GM12874 (cell line): ENCODE data around the gene BBS9.

Experiments
- TF ChIP-seq, protein P1 (sequence below): IDR thresholded peaks from 2 replicates; pipeline ENCODE4 v1.5.1; 2011; ENCODE audit warnings: low read depth, mild to moderate bottlenecking, control low read depth, low read length, moderate library complexity; ENCODE audit not compliant: insufficient read depth

Gene BBS9

DNA sequence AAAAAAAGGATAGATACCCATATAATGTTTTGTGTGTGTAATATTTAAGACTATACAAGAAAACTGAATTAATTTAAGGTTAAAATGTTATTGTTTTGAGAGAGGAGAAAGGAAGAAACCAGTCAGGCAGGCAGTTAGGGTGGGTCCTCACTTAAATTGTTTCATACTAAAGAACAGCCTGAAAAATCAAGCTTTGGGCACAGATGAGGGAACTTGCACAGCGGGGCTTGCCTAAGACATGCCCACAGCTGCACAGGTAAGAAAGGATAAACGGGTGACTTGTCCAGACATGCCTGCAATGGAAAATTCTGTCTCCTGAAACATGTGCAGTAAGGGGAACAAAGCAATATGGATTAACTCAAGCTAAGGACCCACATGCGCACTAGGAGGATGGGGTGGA lies 158.4 kb downstream of the BBS9 start:
- TF ChIP-seq, protein P1, sequence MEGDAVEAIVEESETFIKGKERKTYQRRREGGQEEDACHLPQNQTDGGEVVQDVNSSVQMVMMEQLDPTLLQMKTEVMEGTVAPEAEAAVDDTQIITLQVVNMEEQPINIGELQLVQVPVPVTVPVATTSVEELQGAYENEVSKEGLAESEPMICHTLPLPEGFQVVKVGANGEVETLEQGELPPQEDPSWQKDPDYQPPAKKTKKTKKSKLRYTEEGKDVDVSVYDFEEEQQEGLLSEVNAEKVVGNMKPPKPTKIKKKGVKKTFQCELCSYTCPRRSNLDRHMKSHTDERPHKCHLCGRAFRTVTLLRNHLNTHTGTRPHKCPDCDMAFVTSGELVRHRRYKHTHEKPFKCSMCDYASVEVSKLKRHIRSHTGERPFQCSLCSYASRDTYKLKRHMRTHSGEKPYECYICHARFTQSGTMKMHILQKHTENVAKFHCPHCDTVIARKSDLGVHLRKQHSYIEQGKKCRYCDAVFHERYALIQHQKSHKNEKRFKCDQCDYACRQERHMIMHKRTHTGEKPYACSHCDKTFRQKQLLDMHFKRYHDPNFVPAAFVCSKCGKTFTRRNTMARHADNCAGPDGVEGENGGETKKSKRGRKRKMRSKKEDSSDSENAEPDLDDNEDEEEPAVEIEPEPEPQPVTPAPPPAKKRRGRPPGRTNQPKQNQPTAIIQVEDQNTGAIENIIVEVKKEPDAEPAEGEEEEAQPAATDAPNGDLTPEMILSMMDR = no peak

- TF ChIP-seq, protein P1 = no peak
Observed at GRCh38 chr7:33298848-33299247, 169.5 kb downstream of the BBS9 start.

DNA sequence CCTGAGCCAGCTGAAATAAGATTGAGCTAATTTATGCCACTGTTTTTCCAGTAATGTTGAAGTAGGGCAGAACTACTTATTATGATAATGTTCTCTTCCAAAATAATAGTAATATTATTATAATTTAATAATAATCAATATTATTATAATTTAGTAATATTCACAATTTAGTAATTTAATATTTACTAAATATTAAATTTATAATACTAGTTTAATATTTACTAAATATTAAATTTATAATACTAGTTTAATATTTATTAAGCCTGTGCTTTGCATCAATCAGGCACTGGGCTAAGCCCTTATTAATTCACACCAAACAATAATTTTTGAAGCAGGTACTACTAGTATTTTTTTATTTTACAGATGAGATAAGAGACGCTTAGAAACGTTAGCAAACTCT lies 170.1 kb downstream of the BBS9 start:
- TF ChIP-seq, protein P1 = no peak

- TF ChIP-seq, protein P1 = no peak
Observed at GRCh38 chr7:33300131-33300530, 170.8 kb downstream of the BBS9 start.

DNA sequence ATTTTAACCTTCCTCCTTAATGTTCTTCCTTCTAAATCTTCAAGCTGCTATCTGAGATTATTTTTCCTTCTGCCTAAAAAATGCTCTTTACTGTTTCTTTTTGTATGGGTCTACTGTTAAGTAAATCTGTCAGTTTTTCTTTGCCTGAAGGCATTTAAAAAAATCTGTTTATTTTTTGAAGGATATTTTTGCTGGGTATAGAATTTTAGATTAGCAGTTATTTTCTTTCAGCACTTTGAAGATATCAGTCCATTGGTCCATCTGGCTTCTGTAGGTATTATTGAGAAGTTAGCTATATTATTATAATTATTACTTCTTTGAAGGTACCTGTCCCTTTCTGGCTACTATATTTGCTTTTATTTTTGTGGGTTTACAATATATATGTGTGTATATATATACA lies 171.4 kb downstream of the BBS9 start:
- TF ChIP-seq, protein P1 = no peak

- TF ChIP-seq, protein P1 = no peak
Observed at GRCh38 chr7:33307205-33307604, 177.8 kb downstream of the BBS9 start.

GRCh38 chr7:33310546-33310945 lies 181.2 kb downstream of the BBS9 start:
- TF ChIP-seq, protein P1 = no peak

DNA sequence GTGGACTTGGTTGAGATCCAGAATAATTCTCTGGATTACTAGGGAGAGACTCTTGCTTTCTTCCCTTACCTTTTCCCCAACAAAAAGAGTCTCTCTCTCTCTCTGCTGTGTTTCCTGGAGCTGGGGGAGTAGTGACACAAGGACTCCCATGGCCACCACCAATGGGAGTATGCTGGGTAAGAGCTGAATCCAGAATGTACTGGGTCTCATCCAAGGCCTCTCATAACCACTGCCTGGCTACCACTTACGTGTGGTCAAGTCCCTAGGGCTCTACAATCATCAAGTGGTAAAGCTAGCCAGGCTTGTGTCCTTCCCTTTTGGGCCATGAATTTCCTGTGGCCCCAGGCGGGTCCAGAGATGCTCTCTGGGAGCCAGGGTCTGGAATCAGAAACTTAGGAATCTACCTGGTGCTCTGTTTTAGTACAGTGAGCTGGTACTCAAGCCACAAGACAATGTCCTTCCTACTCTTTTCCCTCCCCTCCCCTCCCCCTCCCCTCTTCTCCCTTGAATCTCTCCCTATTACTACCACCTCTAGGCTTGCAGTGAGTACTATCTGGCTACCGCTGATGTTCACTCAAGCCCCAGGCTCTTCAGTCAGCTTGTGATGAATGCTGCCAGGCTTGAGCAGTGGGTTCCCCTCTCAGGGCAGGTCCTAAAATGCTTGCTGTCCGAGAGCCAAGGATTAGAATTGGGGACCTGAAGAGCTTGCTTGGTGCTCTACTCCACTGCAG lies 196.6 kb downstream of the BBS9 start:
- TF ChIP-seq, protein P1 = no peak
